ENCODE data around the gene EIF5AL1. TPM values are rescaled to one million over a fixed set of nuclear protein-coding genes. Genes with fewer than 3 reads are reported as not detected.

EIF5AL1 gene
- polyA plus RNA-seq, 1 donor from 2014 or later = 0.21 TPM

GRCh38 chr10:79475877-79476276 is 36.5 kb upstream of the EIF5AL1 start:
- no peaks in the 10 kb centered on the region for H3K9me3 ChIP-seq (ENCODE audit: low read length)
- H4K20me1 ChIP-seq (ENCODE audit: insufficient read depth) = no peaks in the 10 kb centered on the region
- H3K9ac ChIP-seq (ENCODE audit: low read length) = no peak overlapping the region
- no peaks in the 10 kb centered on the region for H3K9me2 ChIP-seq (ENCODE audit: insufficient read depth, low read length)
- no peaks in the 10 kb centered on the region for H3F3A ChIP-seq (ENCODE audit: insufficient read depth, low read length, poor library complexity, severe bottlenecking)
- H2AFZ ChIP-seq (ENCODE audit: low read depth, low read length) = no peak overlapping the region
- H3K27me3 ChIP-seq (ENCODE audit: insufficient read depth, low read depth, low read length) = no peaks in the 10 kb centered on the region
- H3K36me3 ChIP-seq (ENCODE audit: insufficient read depth, low read length) = no peaks in the 10 kb centered on the region
- H3K27ac ChIP-seq (ENCODE audit: low read length) = no peak overlapping the region
- H3K4me3 ChIP-seq (ENCODE audit: low read length) = no peak overlapping the region
- H3K4me2 ChIP-seq (ENCODE audit: low read length) = no peak overlapping the region
- H3K79me2 ChIP-seq (replicated peaks; ENCODE audit: insufficient read depth, low read length) = no peaks in the 10 kb centered on the region
- TF ChIP-seq EZH2 (IDR thresholded peaks at IDR 0.05; ENCODE audit: borderline replicate concordance, insufficient read depth, low read length, poor library complexity, severe bottlenecking) (no peak), MXI1 (conservative IDR thresholded peaks at IDR 0.05; ENCODE audit: poor library complexity, severe bottlenecking) (no peak), TAF1 (IDR thresholded peaks at IDR 0.05; ENCODE audit: low read depth) (no peak), POLR2AphosphoS5 (IDR thresholded peaks at IDR 0.05) (no peak), EP300 (conservative IDR thresholded peaks at IDR 0.05; ENCODE audit: poor library complexity, severe bottlenecking) (no peak), REST (IDR thresholded peaks at IDR 0.05; ENCODE audit: borderline replicate concordance) (no peak), CTCF (IDR thresholded peaks at IDR 0.05; ENCODE audit: poor library complexity, severe bottlenecking) (no peak), RAD21 (conservative IDR thresholded peaks at IDR 0.05) (no peak)

GRCh38 chr10:79476645-79477044 is 35.7 kb upstream of the EIF5AL1 start:
- Histone ChIP-seq H3K36me3 (ENCODE audit: insufficient read depth, low read length) (no peaks in the 10 kb centered on the region), H3K9me3 (ENCODE audit: low read length) (no peaks in the 10 kb centered on the region), H3K9me2 (ENCODE audit: insufficient read depth, low read length) (no peaks in the 10 kb centered on the region), H4K20me1 (ENCODE audit: insufficient read depth) (no peaks in the 10 kb centered on the region), H3F3A (ENCODE audit: insufficient read depth, low read length, poor library complexity, severe bottlenecking) (no peaks in the 10 kb centered on the region), H3K79me2 (replicated peaks; ENCODE audit: insufficient read depth, low read length) (no peaks in the 10 kb centered on the region), H3K27me3 (ENCODE audit: insufficient read depth, low read depth, low read length) (no peaks in the 10 kb centered on the region), H3K9ac (ENCODE audit: low read length) (no peak overlapping the region), H3K27ac (ENCODE audit: low read length) (no peak overlapping the region), H2AFZ (ENCODE audit: low read depth, low read length) (no peak overlapping the region), H3K4me3 (ENCODE audit: low read length) (no peak overlapping the region), H3K4me2 (ENCODE audit: low read length) (no peak overlapping the region)
- TF ChIP-seq CTCF (IDR thresholded peaks at IDR 0.05; ENCODE audit: poor library complexity, severe bottlenecking) (no peak), EP300 (conservative IDR thresholded peaks at IDR 0.05; ENCODE audit: poor library complexity, severe bottlenecking) (no peak), SMC3 (conservative IDR thresholded peaks at IDR 0.05; ENCODE audit: poor library complexity) (no peak), POLR2AphosphoS5 (IDR thresholded peaks at IDR 0.05) (no peak), EZH2 (IDR thresholded peaks at IDR 0.05; ENCODE audit: borderline replicate concordance, insufficient read depth, low read length, poor library complexity, severe bottlenecking) (no peak), TAF1 (IDR thresholded peaks at IDR 0.05; ENCODE audit: low read depth) (no peak), MXI1 (conservative IDR thresholded peaks at IDR 0.05; ENCODE audit: poor library complexity, severe bottlenecking) (no peak), RAD21 (conservative IDR thresholded peaks at IDR 0.05) (no peak), REST (IDR thresholded peaks at IDR 0.05; ENCODE audit: borderline replicate concordance) (no peak)

Data from neural cell (in vitro differentiated cells).